PC-3 (cell line): ENCODE results near the gene FBXL7.

Experiments used
- EZH2 ChIP-seq: fragments of 300-600 bp; sonication (generic); IDR thresholded peaks from one replicate; pipeline ENCODE4 v1.6.1; 2017; ENCODE audit warnings: antibody characterized with exemption, mild to moderate bottlenecking, low read length; ENCODE audit not compliant: unreplicated experiment
- EZH2phosphoT487 ChIP-seq: fragments of 300-600 bp; sonication (generic); IDR thresholded peaks from 2 replicates; pipeline ENCODE4 v1.6.1; 2018; ENCODE audit warnings: mild to moderate bottlenecking, antibody characterized with exemption, low read length, borderline replicate concordance
- TF ChIP-seq, protein P1 (sequence below): fragments of 300-600 bp; sonication (generic); conservative IDR thresholded peaks from 2 replicates; pipeline ENCODE4 v1.5.1; 2017; ENCODE audit warnings: antibody characterized with exemption, low read depth, mild to moderate bottlenecking, low read length

GRCh38 chr5:15786326-15786725 is 286.3 kb downstream of the FBXL7 start:
- TF ChIP-seq, protein P1, sequence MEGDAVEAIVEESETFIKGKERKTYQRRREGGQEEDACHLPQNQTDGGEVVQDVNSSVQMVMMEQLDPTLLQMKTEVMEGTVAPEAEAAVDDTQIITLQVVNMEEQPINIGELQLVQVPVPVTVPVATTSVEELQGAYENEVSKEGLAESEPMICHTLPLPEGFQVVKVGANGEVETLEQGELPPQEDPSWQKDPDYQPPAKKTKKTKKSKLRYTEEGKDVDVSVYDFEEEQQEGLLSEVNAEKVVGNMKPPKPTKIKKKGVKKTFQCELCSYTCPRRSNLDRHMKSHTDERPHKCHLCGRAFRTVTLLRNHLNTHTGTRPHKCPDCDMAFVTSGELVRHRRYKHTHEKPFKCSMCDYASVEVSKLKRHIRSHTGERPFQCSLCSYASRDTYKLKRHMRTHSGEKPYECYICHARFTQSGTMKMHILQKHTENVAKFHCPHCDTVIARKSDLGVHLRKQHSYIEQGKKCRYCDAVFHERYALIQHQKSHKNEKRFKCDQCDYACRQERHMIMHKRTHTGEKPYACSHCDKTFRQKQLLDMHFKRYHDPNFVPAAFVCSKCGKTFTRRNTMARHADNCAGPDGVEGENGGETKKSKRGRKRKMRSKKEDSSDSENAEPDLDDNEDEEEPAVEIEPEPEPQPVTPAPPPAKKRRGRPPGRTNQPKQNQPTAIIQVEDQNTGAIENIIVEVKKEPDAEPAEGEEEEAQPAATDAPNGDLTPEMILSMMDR = no peak
- TF ChIP-seq EZH2phosphoT487 (no peak), EZH2 (no peak)
